NT2/D1 (cell line): ENCODE measurements around the gene RUFY3.
"Not testable (repeated sequence)": the region's sequence is repeated elsewhere in the genome, so short reads cannot be mapped to it uniquely, and the experiment has no call there.

ENCODE experiments used
- SUZ12 ChIP-seq: IDR thresholded peaks from 2 replicates; pipeline ENCODE4 v1.6.1; 2011; ENCODE audit not compliant: insufficient read length, insufficient read depth; ENCODE audit errors: extremely low read depth
- YY1 ChIP-seq: IDR thresholded peaks from 2 replicates; pipeline ENCODE4 v1.6.1; 2011; ENCODE audit not compliant: insufficient read length, insufficient read depth
- ZNF274 ChIP-seq: IDR thresholded peaks from 2 replicates; pipeline ENCODE4 v1.6.1; 2011; ENCODE audit warnings: mild to moderate bottlenecking, low read depth, low read length

GRCh38 chr4:70769396-70769795 lies 47.6 kb downstream of the RUFY3 start:
- not testable (repeated sequence) for TF ChIP-seq YY1, ZNF274, SUZ12
